BJ (cell line): ENCODE measurements around the gene LHX3. TPM values are rescaled to one million over a fixed set of nuclear protein-coding genes. Genes with fewer than 3 reads are reported as not detected.
A peak's percentile ranks its signal among the peaks of the same experiment; 100 is the strongest.

ENCODE experiments used
- CTCF ChIA-PET: fragments of 350-600 bp; formaldehyde crosslinking; extraction: SDS; loops from one replicate; lab custom pipeline; 2021; ENCODE audit warnings: antibody characterized with exemption, inconsistent platforms; lab: Yijun Ruan, JAX
- POLR2A ChIA-PET: fragments of 300-600 bp; sonication (Branson Sonifier 250); formaldehyde crosslinking; extraction: SDS; loops from one replicate; lab custom pipeline; 2021; ENCODE audit warnings: antibody characterized with exemption; lab: Charles Lee
- DNase-seq: peaks from one replicate; pipeline ENCODE4 v3.0.0-alpha.2; 2011; ENCODE audit warnings: low read depth
- H3K27me3 ChIP-seq: 2 replicates; pipeline ENCODE4 v1.6.0; 2011; ENCODE audit warnings: low read length; ENCODE audit not compliant: control insufficient read depth, insufficient read depth
- H3K36me3 ChIP-seq: 2 replicates; pipeline ENCODE4 v1.5.1; 2011; ENCODE audit warnings: low read length; ENCODE audit not compliant: control insufficient read depth, insufficient read depth
- H3K4me3 ChIP-seq: 2 replicates; pipeline ENCODE4 v1.5.1; 2011; ENCODE audit warnings: low read depth, mild to moderate bottlenecking, control low read depth, low read length
- CTCF ChIP-seq: IDR thresholded peaks from 2 replicates; pipeline ENCODE4 v1.5.1; 2011; ENCODE audit warnings: low read depth, mild to moderate bottlenecking, control low read depth, inconsistent platforms, low read length, moderate library complexity; ENCODE audit not compliant: insufficient read depth
- polyA plus RNA-seq: library from polyadenylated mRNA; depleted of rRNA; stranded (reverse); fragments of >200 nt; gene quantifications from 2 replicates; pipeline ENCODE4 v1.2.3, GENCODE V29; 2011

LHX3 gene
- polyA plus RNA-seq, 1 experiment: not detected

DNA sequence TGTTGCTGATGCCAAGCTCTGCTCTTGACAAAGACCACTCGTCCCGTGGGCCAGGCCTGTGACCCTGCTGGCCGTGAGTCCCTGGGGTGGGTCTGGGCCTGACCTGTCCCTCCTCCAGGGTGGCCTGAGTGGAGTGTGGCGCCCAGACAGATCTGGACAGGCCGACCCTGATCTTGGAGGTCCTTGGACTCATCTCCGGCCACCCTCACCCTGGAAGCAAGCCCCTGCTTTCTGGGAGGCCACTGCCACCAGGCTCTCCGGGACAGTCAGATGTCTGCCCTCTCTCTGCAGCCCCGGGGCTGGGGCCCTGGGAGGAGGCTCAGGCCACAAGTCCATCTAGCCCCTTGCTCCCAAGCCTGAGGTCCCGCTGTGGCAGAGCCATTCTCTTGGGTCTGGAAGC lies 55.1 kb downstream of the LHX3 start:
- Histone ChIP-seq H3K4me3 (no peak overlapping the region), H3K36me3 (no peaks in the 10 kb centered on the region), H3K27me3 (peaks cover 13% of the 10 kb centered on the region)
- ChIA-PET POLR2A (no interaction called here), CTCF (no interaction called here)
- no peak for TF ChIP-seq CTCF
- no peak for DNase-seq

- ChIA-PET POLR2A (no interaction called here), CTCF (no interaction called here)
- Histone ChIP-seq H3K4me3 (no peak overlapping the region), H3K27me3 (peaks cover 13% of the 10 kb centered on the region), H3K36me3 (no peaks in the 10 kb centered on the region)
- no peak for DNase-seq
- no peak for TF ChIP-seq CTCF
These were observed 55.6 kb downstream of the LHX3 start for GRCh38 chr9:136149337-136149736.

DNA sequence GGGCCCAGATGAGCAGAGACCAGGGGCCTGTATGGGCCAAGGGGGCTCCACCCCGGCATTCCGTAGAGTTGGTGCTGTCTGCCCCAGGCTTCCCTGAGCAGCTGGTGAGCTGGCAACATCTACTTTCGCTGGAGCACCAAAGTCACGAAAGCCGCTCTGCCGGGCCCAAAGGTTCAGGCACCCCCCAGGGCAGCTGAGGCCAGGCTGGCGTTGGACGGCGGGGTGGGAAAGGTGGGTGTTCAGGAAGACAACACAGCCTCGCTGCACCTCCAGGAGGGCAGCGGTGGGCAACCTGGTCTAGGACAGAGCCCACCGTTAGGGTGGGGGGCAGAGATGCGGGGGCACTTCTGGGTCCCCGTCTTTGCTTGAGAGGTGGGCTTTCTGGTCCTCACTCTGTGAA lies 56.2 kb downstream of the LHX3 start:
- Histone ChIP-seq H3K36me3 (no peaks in the 10 kb centered on the region), H3K27me3 (peaks cover 13% of the 10 kb centered on the region), H3K4me3 (no peak overlapping the region)
- CTCF ChIA-PET: interaction anchor here (1.0 kb wide), 1 partner anchor 134 kb away, joined by 3 read pairs; no protein-coding TSS in a partner anchor
- DNase-seq: no peak
- POLR2A ChIA-PET: no interaction called here
- no peak for TF ChIP-seq CTCF

GRCh38 chr9:136147890-136148714 lies 56.8 kb downstream of the LHX3 start:
- CTCF ChIA-PET: interaction anchor here (1.0 kb wide), 1 partner anchor 135 kb away, joined by 3 read pairs; no protein-coding TSS in a partner anchor
- peaks cover 13% of the 10 kb centered on the region for H3K27me3 ChIP-seq
- H3K36me3 ChIP-seq: no peaks in the 10 kb centered on the region
- H3K4me3 ChIP-seq: no peak overlapping the region
- DNase-seq: no peak
- POLR2A ChIA-PET: no interaction called here
- peak; percentile 10; the same call in 1 of the 2 replicates for TF ChIP-seq CTCF

DNA sequence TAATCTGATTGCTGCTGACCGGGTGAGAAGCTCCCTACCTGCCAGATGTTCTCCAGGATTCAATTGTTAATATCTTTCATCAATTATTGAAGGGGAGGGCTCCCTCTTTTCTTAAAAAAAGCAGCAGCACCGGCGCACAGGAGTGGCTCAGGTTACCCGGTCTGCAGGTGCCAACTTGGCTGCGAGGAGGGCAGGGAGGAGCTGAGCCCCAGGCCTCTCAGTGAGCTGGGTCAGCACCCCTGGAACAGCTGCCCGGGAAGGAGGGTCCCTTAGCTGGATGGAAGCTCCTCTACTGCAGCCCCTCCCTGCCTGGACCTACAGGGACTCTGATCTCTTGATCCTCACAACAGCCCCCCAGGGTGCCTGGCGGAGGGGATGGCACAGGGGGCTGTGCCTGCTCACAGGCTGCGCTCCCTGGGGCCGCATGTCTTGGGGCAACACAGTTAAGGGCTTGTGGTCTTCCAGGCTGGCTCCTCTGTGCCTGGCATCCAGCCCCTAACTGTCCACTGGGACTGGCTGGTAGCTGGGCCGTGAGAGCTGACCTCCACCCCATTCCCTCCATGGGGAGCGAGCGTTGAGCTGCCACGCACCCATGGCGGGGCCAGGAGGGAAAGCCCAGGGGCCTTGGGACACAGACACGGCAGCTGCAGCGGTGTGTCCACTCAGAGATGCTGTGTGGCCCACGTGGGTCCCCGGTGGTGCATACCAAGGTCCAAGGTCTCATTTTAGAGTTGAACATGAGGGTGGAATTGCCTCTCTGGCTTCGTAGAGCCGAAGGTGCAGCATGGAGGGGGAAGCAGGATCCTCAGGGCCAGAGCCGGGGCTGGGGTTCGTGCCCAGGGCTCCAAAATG lies 57.7 kb downstream of the LHX3 start:
- POLR2A ChIA-PET: no interaction called here
- DNase-seq: no peak
- Histone ChIP-seq H3K27me3 (peaks cover 13% of the 10 kb centered on the region), H3K4me3 (no peak overlapping the region), H3K36me3 (no peaks in the 10 kb centered on the region)
- CTCF ChIA-PET: no interaction called here
- TF ChIP-seq CTCF: no peak
